Measurements from ENCODE around the gene MRPS15. TPM values are rescaled to one million over a fixed set of nuclear protein-coding genes. Genes with fewer than 3 reads are reported as not detected.

MRPS15 gene
- total and polyA plus RNA-seq, 7 experiments from 2014 or later, result 30.2 to 86.5 (median 38.9) TPM

DNA sequence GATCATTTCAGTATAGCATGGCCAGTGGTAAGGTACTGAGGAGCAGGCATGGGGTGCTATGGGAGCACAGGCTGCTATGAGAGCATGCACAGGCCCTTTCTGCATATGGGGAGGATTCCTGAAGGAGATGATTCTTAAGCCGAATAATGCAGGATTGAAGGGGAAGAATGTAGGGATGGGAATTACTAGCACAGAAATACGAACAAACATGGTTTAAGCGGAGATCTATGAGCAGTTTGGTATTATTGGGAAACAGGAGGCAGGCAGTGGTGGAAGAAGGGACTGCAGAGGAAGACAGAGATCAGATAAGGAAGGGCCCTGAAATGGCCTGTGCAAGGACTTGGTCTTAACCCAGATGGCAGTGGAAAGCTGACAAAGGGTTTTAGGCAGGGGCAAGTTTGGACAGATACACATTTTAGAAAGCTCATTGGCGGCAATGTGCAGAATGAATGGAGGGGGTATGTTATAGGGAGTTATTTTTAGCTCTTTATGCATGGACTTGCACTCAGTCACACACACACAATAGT lies 15.6 kb downstream of the MRPS15 start:
- intact Hi-C loops (cut with micrococcal nuclease), result loop anchor here in 1 of 2 donors (5.0 kb wide), 1 partner anchor 984 kb away; no protein-coding TSS in a partner anchor
- Mint-ChIP-seq H3K27me3 (peaks cover 0 to 7% (median 0%) of the 10 kb centered on the region in 5 donors), H3K27ac (peak overlapping the region in 2 of 9 donors; percentile 85 to 96), H3K4me3 (peak overlapping the region in 7 of 10 donors; percentile 5 to 98 (median 72)), H3K9me3 (peaks cover 0 to 3% (median 0%) of the 10 kb centered on the region in 11 donors), H3K36me3 (peaks cover 0 to 2% (median 0%) of the 10 kb centered on the region in 5 donors), H3K4me1 (peaks cover 7 to 26% (median 23%) of the 10 kb centered on the region in 7 donors)
- H3K27ac ChIP-seq (ENCODE audit: low read depth, low read length), result no peak overlapping the region
- no peaks in the 10 kb centered on the region for H3K27me3 ChIP-seq (ENCODE audit: control insufficient read depth in 2 of 2, insufficient read depth in 2 of 2, low read length in 2 of 2)
- DNase-seq, result no peak
- ATAC-seq, result no peak
- no peaks in the 10 kb centered on the region for H3K9me3 ChIP-seq (ENCODE audit: control insufficient read depth in 2 of 3, low read length in 3 of 3)
- H3K4me3 ChIP-seq (ENCODE audit: low read length), result no peak overlapping the region
- CTCF ChIA-PET, result no interaction called here
- POLR2A ChIA-PET, result interaction anchor here (3.4 kb wide), 1 partner anchor 15 kb away, joined by 28 read pairs; the partner anchor contains the start of gene MRPS15
- peaks cover 0 to 3% (median 0%) of the 10 kb centered on the region in 3 experiments for H3K36me3 ChIP-seq (ENCODE audit: control insufficient read depth in 2 of 3, insufficient read depth in 3 of 3, low read length in 3 of 3)
- H3K4me1 ChIP-seq (ENCODE audit: control insufficient read depth in 2 of 2, insufficient read depth in 2 of 2, low read length in 2 of 2), result peaks cover 0 to 10% of the 10 kb centered on the region in 2 donors

DNA sequence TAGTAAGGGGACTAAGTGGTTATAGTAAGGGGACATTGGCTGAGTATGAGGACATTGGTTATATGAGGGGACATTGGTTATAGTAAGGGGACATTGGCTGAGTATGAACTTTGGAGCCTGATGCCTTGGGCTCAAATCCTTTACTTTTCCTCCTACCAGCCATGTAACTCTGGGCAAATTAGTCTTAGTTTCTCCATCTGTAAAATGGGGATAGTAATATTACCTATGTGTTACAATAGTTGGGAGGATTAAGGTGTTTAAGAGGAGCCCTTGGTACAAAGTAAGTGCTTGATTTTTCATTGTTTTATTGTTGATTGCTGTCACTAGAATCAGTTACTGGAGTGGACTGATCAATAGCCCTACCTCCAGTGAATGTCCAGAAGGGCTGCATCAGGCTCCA lies 16.7 kb downstream of the MRPS15 start:
- intact Hi-C loops (cut with micrococcal nuclease), result loop anchor here in 1 of 2 donors (5.0 kb wide), 1 partner anchor 985 kb away; no protein-coding TSS in a partner anchor
- H3K27ac ChIP-seq (ENCODE audit: low read depth, low read length), result no peak overlapping the region

DNA sequence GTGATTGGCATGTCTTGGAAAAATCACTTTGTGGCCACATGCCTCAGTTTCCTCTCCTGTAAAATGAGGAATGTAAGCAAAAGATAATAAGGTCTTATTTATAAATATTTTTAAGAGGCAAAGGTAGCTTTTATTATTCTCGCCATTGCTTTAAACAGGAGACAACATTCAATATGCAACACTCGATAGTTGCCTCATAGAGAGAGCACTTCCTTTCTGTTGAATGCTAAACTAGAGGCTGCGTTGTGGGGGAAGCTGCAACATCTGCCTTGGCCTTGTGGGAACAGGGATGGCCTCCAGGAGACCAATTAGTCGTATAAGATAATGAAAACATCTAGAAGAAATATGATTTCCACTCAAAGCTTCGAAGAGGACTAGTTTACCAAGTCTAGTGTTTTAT lies 17.4 kb downstream of the MRPS15 start:
- intact Hi-C loops (cut with micrococcal nuclease), result loop anchor here in 1 of 2 donors (5.0 kb wide), 1 partner anchor 986 kb away; no protein-coding TSS in a partner anchor
- H3K27me3 ChIP-seq (ENCODE audit: control insufficient read depth in 2 of 2, insufficient read depth in 2 of 2, low read length in 2 of 2), result no peaks in the 10 kb centered on the region
- H3K27ac Mint-ChIP-seq, result peak overlapping the region in 1 of 9 donors; percentile 60

More for the DNA sequence above, 16.7 kb downstream of the MRPS15 start:
- Mint-ChIP-seq H3K4me3 (no peak overlapping the region), H3K27ac (no peak overlapping the region), H3K9me3 (peaks cover 0 to 3% (median 0%) of the 10 kb centered on the region in 11 donors), H3K27me3 (peaks cover 0 to 7% (median 0%) of the 10 kb centered on the region in 5 donors), H3K36me3 (peaks cover 0 to 2% (median 0%) of the 10 kb centered on the region in 5 donors), H3K4me1 (peaks cover 7 to 24% (median 21%) of the 10 kb centered on the region in 7 donors)
- DNase-seq (no peak), ATAC-seq (no peak)
- ChIA-PET POLR2A (no interaction called here), CTCF (no interaction called here)
- Histone ChIP-seq H3K27me3 (ENCODE audit: control insufficient read depth in 2 of 2, insufficient read depth in 2 of 2, low read length in 2 of 2) (no peaks in the 10 kb centered on the region), H3K9me3 (ENCODE audit: control insufficient read depth in 2 of 3, low read length in 3 of 3) (no peaks in the 10 kb centered on the region), H3K36me3 (ENCODE audit: control insufficient read depth in 2 of 3, insufficient read depth in 3 of 3, low read length in 3 of 3) (peaks cover 0 to 3% (median 0%) of the 10 kb centered on the region in 3 experiments), H3K4me1 (ENCODE audit: control insufficient read depth in 2 of 2, insufficient read depth in 2 of 2, low read length in 2 of 2) (peaks cover 0 to 10% of the 10 kb centered on the region in 2 donors), H3K4me3 (ENCODE audit: low read length) (no peak overlapping the region)

DNA sequence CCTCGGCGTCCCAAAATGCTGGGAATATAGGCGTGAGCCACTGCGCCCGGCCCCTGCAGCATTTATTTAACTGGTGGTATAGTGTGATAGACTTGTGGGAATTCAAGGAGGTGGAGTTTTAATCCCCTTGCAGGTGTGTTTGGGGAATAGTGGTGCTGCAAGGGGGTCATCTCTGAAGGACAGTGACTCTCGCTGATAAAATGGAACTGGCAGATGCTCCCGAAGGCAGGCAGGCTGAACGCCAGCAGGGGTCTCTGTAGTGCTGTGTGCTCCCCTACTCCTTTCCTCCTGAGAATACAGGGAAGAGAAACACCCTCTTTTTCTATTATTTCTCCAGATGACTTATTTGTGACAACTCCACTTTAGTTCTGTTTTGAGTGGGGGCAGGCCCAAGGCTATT lies 17.9 kb downstream of the MRPS15 start:
- H3K27me3 Mint-ChIP-seq, result peaks cover 0 to 7% (median 0%) of the 10 kb centered on the region in 5 donors
- peaks cover 0 to 3% (median 0%) of the 10 kb centered on the region in 11 donors for H3K9me3 Mint-ChIP-seq
- no peak overlapping the region for H3K27ac Mint-ChIP-seq
- intact Hi-C loops (cut with micrococcal nuclease), result loop anchor here in 1 of 2 donors (5.0 kb wide), 1 partner anchor 986 kb away; no protein-coding TSS in a partner anchor
- Histone ChIP-seq H3K36me3 (ENCODE audit: control insufficient read depth in 2 of 3, insufficient read depth in 3 of 3, low read length in 3 of 3) (peaks cover 0 to 3% (median 0%) of the 10 kb centered on the region in 3 experiments), H3K4me1 (ENCODE audit: control insufficient read depth in 2 of 2, insufficient read depth in 2 of 2, low read length in 2 of 2) (peaks cover 0 to 10% of the 10 kb centered on the region in 2 donors), H3K9me3 (ENCODE audit: control insufficient read depth in 2 of 3, low read length in 3 of 3) (no peaks in the 10 kb centered on the region), H3K27me3 (ENCODE audit: control insufficient read depth in 2 of 2, insufficient read depth in 2 of 2, low read length in 2 of 2) (no peaks in the 10 kb centered on the region), H3K4me3 (ENCODE audit: low read length) (no peak overlapping the region), H3K27ac (ENCODE audit: low read depth, low read length) (no peak overlapping the region)
- CTCF ChIA-PET, result no interaction called here
- peak in 1 of 9 donors; percentile 11 for DNase-seq
- POLR2A ChIA-PET, result no interaction called here
- H3K4me1 Mint-ChIP-seq, result peaks cover 2 to 17% (median 13%) of the 10 kb centered on the region in 7 donors
- ATAC-seq, result no peak
- no peak overlapping the region for H3K4me3 Mint-ChIP-seq
- no peaks in the 10 kb centered on the region for H3K36me3 Mint-ChIP-seq

More for the DNA sequence above, 17.4 kb downstream of the MRPS15 start:
- peaks cover 0 to 3% (median 0%) of the 10 kb centered on the region in 3 experiments for H3K36me3 ChIP-seq (ENCODE audit: control insufficient read depth in 2 of 3, insufficient read depth in 3 of 3, low read length in 3 of 3)
- DNase-seq (no peak), ATAC-seq (no peak)
- ChIA-PET POLR2A (no interaction called here), CTCF (no interaction called here)
- H3K36me3 Mint-ChIP-seq, result no peaks in the 10 kb centered on the region
- no peak overlapping the region for H3K4me3 Mint-ChIP-seq
- H3K27ac ChIP-seq (ENCODE audit: low read depth, low read length), result no peak overlapping the region
- no peaks in the 10 kb centered on the region for H3K9me3 ChIP-seq (ENCODE audit: control insufficient read depth in 2 of 3, low read length in 3 of 3)
- peaks cover 0 to 10% of the 10 kb centered on the region in 2 donors for H3K4me1 ChIP-seq (ENCODE audit: control insufficient read depth in 2 of 2, insufficient read depth in 2 of 2, low read length in 2 of 2)
- H3K4me1 Mint-ChIP-seq, result peaks cover 7 to 22% (median 17%) of the 10 kb centered on the region in 7 donors
- peaks cover 0 to 3% (median 0%) of the 10 kb centered on the region in 11 donors for H3K9me3 Mint-ChIP-seq
- no peak overlapping the region for H3K4me3 ChIP-seq (ENCODE audit: low read length)
- peaks cover 0 to 7% (median 0%) of the 10 kb centered on the region in 5 donors for H3K27me3 Mint-ChIP-seq

DNA sequence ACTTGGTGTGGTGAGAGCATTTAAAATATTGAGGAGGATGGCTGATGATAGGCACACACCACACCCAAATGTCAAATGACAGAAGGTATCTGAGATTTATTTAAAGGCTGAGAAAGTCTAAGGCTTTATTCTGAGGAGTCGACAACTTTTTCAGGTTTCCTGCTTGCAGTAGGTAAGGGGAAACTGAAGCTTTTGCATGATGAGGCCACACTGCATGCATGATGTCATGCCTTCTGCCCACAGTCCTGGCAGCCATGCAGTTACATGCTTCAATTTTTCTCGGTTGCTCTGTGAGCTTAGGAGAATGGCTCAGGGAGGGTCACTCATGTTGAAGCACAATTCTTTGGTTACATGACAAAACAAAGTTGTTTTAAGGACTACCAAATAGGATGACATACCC lies 20.9 kb downstream of the MRPS15 start:
- CTCF ChIA-PET, result no interaction called here
- Histone ChIP-seq H3K4me1 (ENCODE audit: control insufficient read depth in 2 of 2, insufficient read depth in 2 of 2, low read length in 2 of 2) (no peaks in the 10 kb centered on the region), H3K27ac (ENCODE audit: low read depth, low read length) (no peak overlapping the region), H3K36me3 (ENCODE audit: control insufficient read depth in 2 of 3, insufficient read depth in 3 of 3, low read length in 3 of 3) (no peaks in the 10 kb centered on the region), H3K4me3 (ENCODE audit: low read length) (no peak overlapping the region), H3K27me3 (ENCODE audit: control insufficient read depth in 2 of 2, insufficient read depth in 2 of 2, low read length in 2 of 2) (no peaks in the 10 kb centered on the region), H3K9me3 (ENCODE audit: control insufficient read depth in 2 of 3, low read length in 3 of 3) (no peaks in the 10 kb centered on the region)
- Mint-ChIP-seq H3K9me3 (no peaks in the 10 kb centered on the region), H3K36me3 (no peaks in the 10 kb centered on the region), H3K27ac (no peak overlapping the region), H3K4me1 (peaks cover 0 to 7% (median 0%) of the 10 kb centered on the region in 7 donors), H3K4me3 (no peak overlapping the region), H3K27me3 (peaks cover 0 to 11% (median 0%) of the 10 kb centered on the region in 5 donors)
- ATAC-seq, result no peak
- no peak for DNase-seq
- intact Hi-C loops (cut with micrococcal nuclease), result no loop called here
- POLR2A ChIA-PET, result interaction anchor here (0.6 to 1.3 kb wide), 2 partner anchors 21 to 55 kb away, joined by 3 to 5 read pairs; partner anchors contain the start of gene MRPS15

DNA sequence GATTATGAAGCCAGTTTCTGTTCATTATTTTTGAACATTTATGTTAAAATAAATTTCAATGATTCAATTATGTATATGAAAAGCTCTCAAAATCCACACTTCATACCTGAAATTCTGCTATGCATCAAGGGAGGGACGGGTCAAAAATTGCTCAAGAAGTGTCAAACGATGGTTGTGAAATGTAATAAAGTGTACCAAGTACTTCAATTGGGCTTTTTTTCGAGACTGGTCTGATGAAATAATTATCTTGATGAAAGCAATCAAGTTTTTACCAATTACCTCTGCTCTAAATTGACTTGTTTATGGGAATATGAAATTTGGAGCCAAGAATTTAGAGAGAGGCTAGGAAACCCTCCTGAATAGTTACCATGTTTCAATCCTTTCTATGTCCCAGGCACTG lies 21.8 kb downstream of the MRPS15 start:
- intact Hi-C loops (cut with micrococcal nuclease), result no loop called here
- no peaks in the 10 kb centered on the region for H3K4me1 ChIP-seq (ENCODE audit: control insufficient read depth in 2 of 2, insufficient read depth in 2 of 2, low read length in 2 of 2)
- H3K27ac ChIP-seq (ENCODE audit: low read depth, low read length), result no peak overlapping the region
- H3K27me3 ChIP-seq (ENCODE audit: control insufficient read depth in 2 of 2, insufficient read depth in 2 of 2, low read length in 2 of 2), result no peaks in the 10 kb centered on the region
- Mint-ChIP-seq H3K27me3 (peaks cover 0 to 11% (median 0%) of the 10 kb centered on the region in 5 donors), H3K36me3 (no peaks in the 10 kb centered on the region), H3K4me3 (no peak overlapping the region), H3K4me1 (peaks cover 0 to 7% (median 0%) of the 10 kb centered on the region in 7 donors), H3K9me3 (no peaks in the 10 kb centered on the region), H3K27ac (no peak overlapping the region)
- no peak for ATAC-seq
- no peak overlapping the region for H3K4me3 ChIP-seq (ENCODE audit: low read length)
- DNase-seq, result no peak
- H3K9me3 ChIP-seq (ENCODE audit: control insufficient read depth in 2 of 3, low read length in 3 of 3), result no peaks in the 10 kb centered on the region
- CTCF ChIA-PET, result no interaction called here
- H3K36me3 ChIP-seq (ENCODE audit: control insufficient read depth in 2 of 3, insufficient read depth in 3 of 3, low read length in 3 of 3), result no peaks in the 10 kb centered on the region
- POLR2A ChIA-PET, result no interaction called here

Data from naive thymus-derived CD4-positive, alpha-beta T cell (primary cell).